GM21367 (cell line): ENCODE measurements around the gene OR2V2.
"Not testable (repeated sequence)": the region's sequence is repeated elsewhere in the genome, so short reads cannot be mapped to it uniquely, and the experiment has no call there.

Experiments used
- ATAC-seq: cut with Tn5 transposase; IDR thresholded peaks from one replicate; pipeline ENCODE4 v1.9.1; 2021; ENCODE audit not compliant: unreplicated experiment

OR2V2 gene

GRCh38 chr5:181142054-181142453 is 5.3 kb upstream of the OR2V2 start:
- ATAC-seq, result no peak

GRCh38 chr5:181145133-181145532 is 2.3 kb upstream of the OR2V2 start:
- ATAC-seq, result no peak

- no peak for ATAC-seq
Measured at GRCh38 chr5:181149355-181149754, 2.0 kb downstream of the OR2V2 start.

GRCh38 chr5:181149806-181150733 is 2.7 kb downstream of the OR2V2 start:
- ATAC-seq, result no peak

GRCh38 chr5:181151146-181151545 is 3.8 kb downstream of the OR2V2 start:
- no peak for ATAC-seq

- ATAC-seq, result no peak
Measured at GRCh38 chr5:181152406-181152805, 5.0 kb downstream of the OR2V2 start.

GRCh38 chr5:181153814-181154213 is 6.4 kb downstream of the OR2V2 start:
- ATAC-seq, result no peak

- no peak for ATAC-seq
Measured at GRCh38 chr5:181156758-181157157, 9.4 kb downstream of the OR2V2 start.

GRCh38 chr5:181158869-181159268 is 11.5 kb downstream of the OR2V2 start:
- no peak for ATAC-seq

- peak; percentile 67 for ATAC-seq
Measured at GRCh38 chr5:181159286-181160151, 12.1 kb downstream of the OR2V2 start.

GRCh38 chr5:181160152-181160754 is 12.9 kb downstream of the OR2V2 start:
- ATAC-seq, result no peak

GRCh38 chr5:181160755-181161533 is 13.6 kb downstream of the OR2V2 start:
- ATAC-seq, result not testable (repeated sequence)

- no peak for ATAC-seq
Measured at GRCh38 chr5:181161534-181162175, 14.3 kb downstream of the OR2V2 start.

GRCh38 chr5:181163487-181164075 is 16.2 kb downstream of the OR2V2 start:
- no peak for ATAC-seq

GRCh38 chr5:181164076-181164952 is 16.9 kb downstream of the OR2V2 start:
- no peak for ATAC-seq

- no peak for ATAC-seq
Measured at GRCh38 chr5:181166812-181167733, 19.7 kb downstream of the OR2V2 start.

GRCh38 chr5:181167814-181168488 is 20.6 kb downstream of the OR2V2 start:
- no peak for ATAC-seq
